GM12872 (cell line): Measurements from ENCODE around the gene BTNL8.

Experiments
- TF ChIP-seq, protein P1 (sequence below): IDR thresholded peaks from 3 replicates; pipeline ENCODE4 v1.5.1; 2011; ENCODE audit warnings: low read depth, mild to moderate bottlenecking, low read length, moderate library complexity; ENCODE audit not compliant: insufficient read depth

The BTNL8 gene, protein sequence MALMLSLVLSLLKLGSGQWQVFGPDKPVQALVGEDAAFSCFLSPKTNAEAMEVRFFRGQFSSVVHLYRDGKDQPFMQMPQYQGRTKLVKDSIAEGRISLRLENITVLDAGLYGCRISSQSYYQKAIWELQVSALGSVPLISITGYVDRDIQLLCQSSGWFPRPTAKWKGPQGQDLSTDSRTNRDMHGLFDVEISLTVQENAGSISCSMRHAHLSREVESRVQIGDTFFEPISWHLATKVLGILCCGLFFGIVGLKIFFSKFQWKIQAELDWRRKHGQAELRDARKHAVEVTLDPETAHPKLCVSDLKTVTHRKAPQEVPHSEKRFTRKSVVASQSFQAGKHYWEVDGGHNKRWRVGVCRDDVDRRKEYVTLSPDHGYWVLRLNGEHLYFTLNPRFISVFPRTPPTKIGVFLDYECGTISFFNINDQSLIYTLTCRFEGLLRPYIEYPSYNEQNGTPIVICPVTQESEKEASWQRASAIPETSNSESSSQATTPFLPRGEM

DNA sequence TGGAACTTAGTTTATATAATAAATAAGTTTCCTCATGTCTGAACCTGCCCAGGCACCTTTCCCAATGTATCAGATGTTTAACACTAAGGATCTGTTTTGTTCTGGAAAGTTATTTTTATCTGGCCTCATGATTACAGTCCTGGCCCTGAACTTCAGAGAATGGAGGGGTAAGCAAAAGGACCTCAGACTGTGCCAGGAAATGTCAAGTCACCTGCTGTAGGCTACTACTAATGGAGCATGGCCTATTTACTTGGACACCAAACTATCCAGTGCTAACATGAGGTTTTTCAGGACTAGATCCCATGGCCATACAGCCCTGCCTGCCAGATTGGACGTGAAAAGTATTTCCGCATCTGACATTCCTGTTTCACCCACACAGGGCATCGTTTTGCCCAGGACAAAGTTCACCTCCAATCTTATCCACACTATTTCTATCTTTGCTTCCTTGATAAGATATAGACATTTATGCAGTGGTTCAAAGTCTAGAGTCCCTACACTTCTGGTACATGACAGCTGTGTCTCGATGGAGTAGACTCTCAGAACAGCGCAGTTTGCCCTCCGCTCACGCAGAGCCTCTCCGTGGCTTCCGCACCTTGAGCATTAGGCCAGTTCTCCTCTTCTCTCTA lies at the start of gene BTNL8:
Gene BTNL8, plus strand, starts transcription at position 539 of the 626 bp plus-strand sequence. CDS start 152 bp downstream, outside the sequence.
- TF ChIP-seq, protein P1, sequence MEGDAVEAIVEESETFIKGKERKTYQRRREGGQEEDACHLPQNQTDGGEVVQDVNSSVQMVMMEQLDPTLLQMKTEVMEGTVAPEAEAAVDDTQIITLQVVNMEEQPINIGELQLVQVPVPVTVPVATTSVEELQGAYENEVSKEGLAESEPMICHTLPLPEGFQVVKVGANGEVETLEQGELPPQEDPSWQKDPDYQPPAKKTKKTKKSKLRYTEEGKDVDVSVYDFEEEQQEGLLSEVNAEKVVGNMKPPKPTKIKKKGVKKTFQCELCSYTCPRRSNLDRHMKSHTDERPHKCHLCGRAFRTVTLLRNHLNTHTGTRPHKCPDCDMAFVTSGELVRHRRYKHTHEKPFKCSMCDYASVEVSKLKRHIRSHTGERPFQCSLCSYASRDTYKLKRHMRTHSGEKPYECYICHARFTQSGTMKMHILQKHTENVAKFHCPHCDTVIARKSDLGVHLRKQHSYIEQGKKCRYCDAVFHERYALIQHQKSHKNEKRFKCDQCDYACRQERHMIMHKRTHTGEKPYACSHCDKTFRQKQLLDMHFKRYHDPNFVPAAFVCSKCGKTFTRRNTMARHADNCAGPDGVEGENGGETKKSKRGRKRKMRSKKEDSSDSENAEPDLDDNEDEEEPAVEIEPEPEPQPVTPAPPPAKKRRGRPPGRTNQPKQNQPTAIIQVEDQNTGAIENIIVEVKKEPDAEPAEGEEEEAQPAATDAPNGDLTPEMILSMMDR = no peak

DNA sequence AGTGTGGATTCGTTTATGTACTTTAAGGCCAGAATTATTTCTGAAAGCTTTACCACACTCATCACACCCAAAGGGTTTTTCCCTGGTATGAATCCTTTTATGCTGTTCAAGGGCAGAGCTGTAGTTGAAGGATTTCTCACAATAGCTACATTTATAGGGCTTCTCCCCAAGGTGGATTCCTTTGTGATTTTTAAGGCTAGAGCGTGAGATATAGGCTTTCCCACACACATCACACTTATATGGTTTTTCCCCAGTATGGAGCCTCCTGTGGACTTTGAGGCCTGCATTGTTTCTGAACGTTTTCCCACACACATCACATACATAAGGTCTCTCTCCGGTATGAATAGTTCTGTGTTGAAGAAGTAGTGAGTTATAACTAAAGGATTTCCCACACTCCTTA lies 49.1 kb upstream of the BTNL8 start:
- TF ChIP-seq, protein P1 = no peak

DNA sequence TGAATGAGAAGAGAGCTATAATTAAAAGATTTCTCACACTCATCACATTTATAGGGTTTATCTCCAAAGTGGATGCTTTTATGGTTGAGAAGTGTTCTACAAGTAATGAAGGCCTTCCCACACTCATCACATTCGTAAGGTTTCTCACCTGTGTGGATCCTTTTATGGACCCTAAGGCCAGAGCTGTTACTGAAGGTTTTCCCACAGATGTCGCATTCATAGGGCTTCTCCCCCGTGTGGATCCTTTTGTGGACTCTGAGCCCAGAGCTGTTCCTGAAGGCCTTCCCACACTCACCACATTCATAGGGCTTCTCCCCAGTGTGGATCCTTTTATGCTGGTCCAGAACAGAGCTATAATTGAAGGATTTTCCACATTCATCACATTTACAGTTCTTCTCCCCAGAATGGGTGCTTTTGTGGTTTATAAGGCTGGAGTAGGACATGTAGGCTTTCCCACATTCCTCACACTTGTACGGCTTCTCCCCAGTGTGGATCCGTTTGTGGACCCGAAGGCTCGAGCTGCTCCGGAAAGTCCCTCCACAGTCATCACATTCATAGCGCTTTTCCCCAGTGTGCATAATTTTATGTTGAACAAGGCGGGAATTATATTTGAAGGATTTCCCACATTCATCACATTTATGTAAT lies 48.4 kb upstream of the BTNL8 start:
- TF ChIP-seq, protein P1 = no peak

DNA sequence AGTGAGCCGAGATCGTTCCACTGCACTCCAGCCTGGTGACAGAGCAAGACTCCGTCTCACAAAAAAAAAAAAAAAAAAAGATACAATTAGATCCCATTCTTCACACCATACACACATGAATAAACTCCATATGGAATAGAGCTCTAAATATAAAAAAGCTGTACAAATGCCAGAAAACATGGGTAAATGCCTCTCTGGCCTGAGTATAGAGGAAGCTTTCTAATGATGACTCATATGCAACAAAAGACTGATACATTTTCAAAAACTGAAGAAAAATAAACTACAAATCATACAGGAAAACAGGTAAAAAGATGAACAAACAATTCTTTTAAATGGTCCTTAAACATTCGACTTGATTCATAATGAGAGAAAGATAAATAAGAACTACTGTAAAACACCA lies 46.5 kb upstream of the BTNL8 start:
- TF ChIP-seq, protein P1 = no peak

DNA sequence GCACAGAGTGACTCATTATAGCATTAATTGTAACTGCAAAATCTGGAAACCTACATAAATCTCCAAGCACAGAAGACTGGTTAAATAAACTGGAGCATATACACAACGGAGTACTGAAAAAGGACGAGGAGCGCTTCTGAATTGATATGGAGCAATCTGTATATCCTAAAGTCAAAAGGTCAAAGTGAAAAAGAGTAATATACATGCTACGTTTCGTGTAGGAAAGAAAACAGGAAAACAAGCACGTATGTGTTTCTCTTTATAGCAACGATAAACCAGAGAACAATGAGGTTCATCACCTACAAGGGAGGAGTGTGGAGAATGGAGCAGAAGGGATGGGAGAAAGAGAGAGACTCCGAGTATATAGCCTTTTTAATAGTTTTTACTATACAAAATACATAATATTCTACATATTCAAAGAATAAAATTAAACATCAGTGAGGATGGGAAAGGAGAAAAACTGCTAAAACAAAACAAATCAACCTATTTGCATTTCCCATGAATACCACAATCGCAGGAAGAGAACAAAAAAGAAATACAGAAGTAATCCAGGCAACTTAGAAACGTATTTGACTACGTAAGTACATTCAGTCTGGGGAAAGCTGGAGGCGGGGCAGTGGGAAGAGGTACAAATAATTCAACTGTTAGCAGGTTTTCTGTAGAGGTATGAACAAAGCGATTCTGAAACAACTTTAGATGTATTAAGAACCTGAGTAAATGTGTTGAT lies 45.7 kb upstream of the BTNL8 start:
- TF ChIP-seq, protein P1 = no peak

DNA sequence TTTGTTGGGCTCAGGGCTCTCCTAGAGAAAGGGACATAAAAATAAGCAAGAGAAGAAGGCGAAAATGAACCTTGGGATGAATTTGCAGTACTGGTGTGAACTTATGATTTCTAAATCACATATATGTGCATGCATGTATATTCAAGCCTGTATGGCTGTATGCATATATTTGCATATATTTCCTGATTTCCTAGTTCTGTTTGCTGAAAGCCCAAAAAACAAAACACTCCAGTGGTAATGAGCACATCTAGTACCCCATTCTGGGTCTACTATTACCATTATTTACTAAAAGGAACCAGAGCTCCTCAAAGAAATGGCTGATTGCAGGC lies 45.1 kb upstream of the BTNL8 start:
- TF ChIP-seq, protein P1 = no peak

DNA sequence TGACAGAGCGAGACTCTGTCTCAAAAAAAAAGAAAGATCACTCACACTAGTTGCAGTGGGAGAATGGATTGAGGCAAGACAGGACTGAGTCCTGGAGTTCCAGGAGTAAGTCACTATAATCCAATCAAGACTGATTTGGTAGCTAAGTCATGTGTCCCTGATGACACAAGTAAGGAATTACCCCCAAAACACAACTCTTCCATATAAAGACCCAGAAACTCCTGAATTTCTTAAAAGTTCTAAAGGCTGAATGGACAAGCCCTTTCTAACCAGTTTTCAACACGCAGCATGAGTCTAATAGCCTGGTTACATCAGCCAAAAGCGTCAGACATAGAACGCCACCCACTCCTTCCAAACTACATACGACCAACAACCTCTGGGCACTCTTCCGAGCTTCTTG lies 40.4 kb upstream of the BTNL8 start:
- TF ChIP-seq, protein P1 = no peak
